Osteocyte (in vitro differentiated cells): ENCODE measurements around the gene TNRC6B. TPM values are rescaled to one million over a fixed set of nuclear protein-coding genes. Genes with fewer than 3 reads are reported as not detected.
"Not testable (repeated sequence)": the region's sequence is repeated elsewhere in the genome, so short reads cannot be mapped to it uniquely, and the experiment has no call there.

Experiments
- DNase-seq: peaks from one replicate; pipeline ENCODE4 v3.0.0; 2021; ENCODE audit warnings: mixed read lengths; ENCODE audit not compliant: unreplicated experiment; ENCODE audit errors: extremely low spot score
- H3K27ac Mint-ChIP-seq: one replicate; pipeline ENCODE4 v1.8.0; 2021; ENCODE audit warnings: mild to moderate bottlenecking, mixed read lengths; ENCODE audit not compliant: unreplicated experiment
- H3K27me3 Mint-ChIP-seq: one replicate; pipeline ENCODE4 v1.8.0; 2021; ENCODE audit warnings: mixed read lengths; ENCODE audit not compliant: unreplicated experiment
- H3K36me3 Mint-ChIP-seq: one replicate; pipeline ENCODE4 v1.8.0; 2021; ENCODE audit warnings: mixed read lengths; ENCODE audit not compliant: unreplicated experiment
- H3K4me1 Mint-ChIP-seq: one replicate; pipeline ENCODE4 v1.8.0; 2021; ENCODE audit warnings: mixed read lengths; ENCODE audit not compliant: unreplicated experiment
- H3K4me3 Mint-ChIP-seq: one replicate; pipeline ENCODE4 v1.8.0; 2021; ENCODE audit warnings: mild to moderate bottlenecking, moderate library complexity, mixed read lengths; ENCODE audit not compliant: unreplicated experiment
- H3K9me3 Mint-ChIP-seq: one replicate; pipeline ENCODE4 v1.8.0; 2021; ENCODE audit warnings: mixed read lengths; ENCODE audit not compliant: unreplicated experiment
- total RNA-seq: library from RNA; stranded (reverse); gene quantifications from 2 replicates; pipeline ENCODE4 v1.2.1, GENCODE V29; 2021
- TF ChIP-seq, protein P1 (sequence below): fragments of 200-600 bp; sonication (generic); IDR thresholded peaks from 2 replicates; pipeline ENCODE4 v1.5.0; 2021; ENCODE audit warnings: antibody characterized with exemption, mild to moderate bottlenecking, moderate library complexity

The TNRC6B gene
- total RNA-seq, 1 donor from 2014 or later: 47.4 TPM

GRCh38 chr22:40305625-40306024 lies 127.9 kb downstream of the TNRC6B start:
- Mint-ChIP-seq H3K27me3 (no peaks in the 10 kb centered on the region), H3K4me3 (no peak overlapping the region), H3K27ac (no peak overlapping the region), H3K36me3 (peaks cover 35% of the 10 kb centered on the region), H3K9me3 (no peaks in the 10 kb centered on the region), H3K4me1 (peaks cover 14% of the 10 kb centered on the region)
- DNase-seq: no peak
- TF ChIP-seq, protein P1, sequence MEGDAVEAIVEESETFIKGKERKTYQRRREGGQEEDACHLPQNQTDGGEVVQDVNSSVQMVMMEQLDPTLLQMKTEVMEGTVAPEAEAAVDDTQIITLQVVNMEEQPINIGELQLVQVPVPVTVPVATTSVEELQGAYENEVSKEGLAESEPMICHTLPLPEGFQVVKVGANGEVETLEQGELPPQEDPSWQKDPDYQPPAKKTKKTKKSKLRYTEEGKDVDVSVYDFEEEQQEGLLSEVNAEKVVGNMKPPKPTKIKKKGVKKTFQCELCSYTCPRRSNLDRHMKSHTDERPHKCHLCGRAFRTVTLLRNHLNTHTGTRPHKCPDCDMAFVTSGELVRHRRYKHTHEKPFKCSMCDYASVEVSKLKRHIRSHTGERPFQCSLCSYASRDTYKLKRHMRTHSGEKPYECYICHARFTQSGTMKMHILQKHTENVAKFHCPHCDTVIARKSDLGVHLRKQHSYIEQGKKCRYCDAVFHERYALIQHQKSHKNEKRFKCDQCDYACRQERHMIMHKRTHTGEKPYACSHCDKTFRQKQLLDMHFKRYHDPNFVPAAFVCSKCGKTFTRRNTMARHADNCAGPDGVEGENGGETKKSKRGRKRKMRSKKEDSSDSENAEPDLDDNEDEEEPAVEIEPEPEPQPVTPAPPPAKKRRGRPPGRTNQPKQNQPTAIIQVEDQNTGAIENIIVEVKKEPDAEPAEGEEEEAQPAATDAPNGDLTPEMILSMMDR: no peak

GRCh38 chr22:40308999-40309573 lies 131.4 kb downstream of the TNRC6B start:
- DNase-seq: no peak
- Mint-ChIP-seq H3K27ac (no peak overlapping the region), H3K4me1 (peaks cover 27% of the 10 kb centered on the region), H3K36me3 (peaks cover 49% of the 10 kb centered on the region), H3K9me3 (no peaks in the 10 kb centered on the region), H3K4me3 (no peak overlapping the region), H3K27me3 (no peaks in the 10 kb centered on the region)
- TF ChIP-seq, protein P1: no peak

DNA sequence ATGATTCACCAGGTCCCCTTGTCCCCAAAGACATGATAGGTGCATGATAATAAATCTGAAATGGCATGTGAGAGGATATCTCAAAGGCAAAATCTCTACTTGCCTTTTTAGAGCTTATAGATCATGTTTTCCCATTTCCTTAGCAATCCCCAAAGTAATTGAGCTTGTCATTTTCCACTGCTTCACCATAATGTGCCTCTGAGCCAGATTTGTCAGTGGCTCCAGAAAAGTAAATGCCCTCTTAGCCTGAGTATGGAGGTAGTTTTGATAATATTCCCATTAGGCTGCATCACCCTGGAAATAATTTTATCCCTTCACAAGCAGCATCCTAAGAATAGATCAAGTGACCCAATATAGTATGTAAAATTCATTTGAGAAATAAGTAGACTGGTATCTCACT lies 131.9 kb downstream of the TNRC6B start:
- H3K36me3 Mint-ChIP-seq: peaks cover 52% of the 10 kb centered on the region
- TF ChIP-seq, protein P1: no peak
- H3K27me3 Mint-ChIP-seq: no peaks in the 10 kb centered on the region
- no peaks in the 10 kb centered on the region for H3K9me3 Mint-ChIP-seq
- H3K4me1 Mint-ChIP-seq: peaks cover 27% of the 10 kb centered on the region
- DNase-seq: no peak
- H3K4me3 Mint-ChIP-seq: no peak overlapping the region
- H3K27ac Mint-ChIP-seq: peak overlapping the region; percentile 61

GRCh38 chr22:40310081-40310767 lies 132.5 kb downstream of the TNRC6B start:
- Mint-ChIP-seq H3K4me3 (no peak overlapping the region), H3K4me1 (peaks cover 27% of the 10 kb centered on the region), H3K27me3 (no peaks in the 10 kb centered on the region), H3K36me3 (peaks cover 54% of the 10 kb centered on the region), H3K27ac (peak overlapping the region; percentile 61), H3K9me3 (no peaks in the 10 kb centered on the region)
- TF ChIP-seq, protein P1: no peak
- no peak for DNase-seq

- Mint-ChIP-seq H3K4me3 (no peak overlapping the region), H3K4me1 (peaks cover 27% of the 10 kb centered on the region), H3K36me3 (peaks cover 56% of the 10 kb centered on the region), H3K27me3 (no peaks in the 10 kb centered on the region), H3K27ac (peak overlapping the region; percentile 61), H3K9me3 (no peaks in the 10 kb centered on the region)
- DNase-seq: no peak
- TF ChIP-seq, protein P1: no peak
Observed at GRCh38 chr22:40310768-40311120, 133.0 kb downstream of the TNRC6B start.

DNA sequence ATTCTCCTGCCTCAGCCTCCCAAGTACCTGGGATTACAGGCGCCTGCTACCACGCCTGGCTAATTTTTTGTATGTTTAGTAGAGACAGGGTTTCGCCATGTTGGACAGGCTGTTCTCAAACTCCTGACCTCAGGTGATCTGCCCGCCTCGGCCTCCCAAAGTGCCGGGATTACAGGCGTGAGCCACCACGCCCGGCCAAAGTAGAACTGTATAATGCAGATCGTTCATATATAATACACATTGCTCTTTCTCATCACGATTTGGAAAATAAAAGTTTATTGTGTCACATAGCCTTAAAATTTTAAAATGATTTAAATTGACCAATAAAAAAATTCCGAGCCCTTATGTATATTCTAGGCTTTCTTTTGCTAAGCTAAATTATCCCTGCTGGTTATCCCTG lies 133.9 kb downstream of the TNRC6B start:
- not testable (repeated sequence) for H3K27me3 Mint-ChIP-seq, DNase-seq, H3K9me3 Mint-ChIP-seq, H3K27ac Mint-ChIP-seq, H3K4me3 Mint-ChIP-seq
- H3K36me3 Mint-ChIP-seq: peaks cover 64% of the 10 kb centered on the region
- H3K4me1 Mint-ChIP-seq: peaks cover 27% of the 10 kb centered on the region
